Smooth muscle cell (in vitro differentiated cells): ENCODE measurements around the gene GMPPB. TPM values are rescaled to one million over a fixed set of nuclear protein-coding genes. Genes with fewer than 3 reads are reported as not detected.

ENCODE experiments used
- DNase-seq: peaks from one replicate; lab custom pipeline; 2025; ENCODE audit not compliant: unreplicated experiment; lab: John Stamatoyannopoulos, UW
- H2AFZ ChIP-seq: fragments of 200-600 bp; sonication (generic); 2 replicates; pipeline ENCODE4 v1.6.0; 2016; ENCODE audit warnings: antibody characterized with exemption, low read depth, mild to moderate bottlenecking
- H3F3A ChIP-seq: fragments of 200-600 bp; sonication (generic); 2 replicates; pipeline ENCODE4 v1.6.0; 2017; ENCODE audit warnings: antibody characterized with exemption, low read depth
- H3K27ac ChIP-seq: fragments of 200-600 bp; sonication (generic); 2 replicates; pipeline ENCODE4 v1.5.1; 2016; ENCODE audit warnings: low read depth, mild to moderate bottlenecking
- H3K27me3 ChIP-seq: fragments of 200-600 bp; sonication (generic); 2 replicates; pipeline ENCODE4 v1.6.1; 2016; ENCODE audit warnings: low read depth, mild to moderate bottlenecking
- H3K36me3 ChIP-seq: fragments of 200-600 bp; sonication (generic); 2 replicates; pipeline ENCODE4 v1.5.1; 2016; ENCODE audit warnings: low read depth
- H3K4me1 ChIP-seq: fragments of 200-600 bp; sonication (generic); 2 replicates; pipeline ENCODE4 v1.5.1; 2016; ENCODE audit warnings: low read depth
- H3K4me2 ChIP-seq: fragments of 200-600 bp; sonication (generic); 2 replicates; pipeline ENCODE4 v1.6.0; 2016; ENCODE audit warnings: mild to moderate bottlenecking
- H3K4me3 ChIP-seq: fragments of 200-600 bp; sonication (generic); 2 replicates; pipeline ENCODE4 v1.5.1; 2016; ENCODE audit warnings: mild to moderate bottlenecking
- H3K79me2 ChIP-seq: fragments of 200-600 bp; sonication (generic); 2 replicates; pipeline ENCODE4 v1.6.0; 2016; ENCODE audit warnings: low read depth, mild to moderate bottlenecking
- H3K9ac ChIP-seq: fragments of 200-600 bp; sonication (generic); 2 replicates; pipeline ENCODE4 v1.6.0; 2016; ENCODE audit warnings: low read depth
- H3K9me3 ChIP-seq: fragments of 200-600 bp; sonication (generic); replicated peaks from 2 replicates; pipeline ENCODE4 v1.5.1; 2016; ENCODE audit warnings: low read depth
- H4K20me1 ChIP-seq: fragments of 200-600 bp; sonication (generic); 2 replicates; pipeline ENCODE4 v1.6.0; 2016; ENCODE audit warnings: low read depth
- WGBS: methylation state at CpG from one replicate; pipeline ENCODE4 v1.1.7; 2016; ENCODE audit warnings: low lambda C conversion rate; 5-methylcytosine and 5-hydroxymethylcytosine counted together
- polyA plus RNA-seq: library from polyadenylated mRNA; unstranded; fragments of >200 nt; fragmentation: Nextera tagmentation; extraction: Ambion mirVana; gene quantifications from 2 replicates; pipeline ENCODE4 v1.2.1, GENCODE V29; 2016
- total RNA-seq: library from RNA; depleted of rRNA; stranded (reverse); fragments of >200 nt; gene quantifications from 2 replicates; pipeline ENCODE4 v1.2.3, GENCODE V29; 2014
- TF ChIP-seq, protein P1 (sequence below): fragments of 200-600 bp; sonication (generic); IDR thresholded peaks from 2 replicates; pipeline ENCODE4 v1.5.1; 2017; ENCODE audit warnings: borderline replicate concordance, mild to moderate bottlenecking, antibody characterized with exemption; ENCODE audit not compliant: insufficient read depth, poor library complexity, severe bottlenecking

The GMPPB gene
- total and polyA plus RNA-seq, 2 experiments from 2014 or later, result 21.3 to 68.3 TPM

DNA sequence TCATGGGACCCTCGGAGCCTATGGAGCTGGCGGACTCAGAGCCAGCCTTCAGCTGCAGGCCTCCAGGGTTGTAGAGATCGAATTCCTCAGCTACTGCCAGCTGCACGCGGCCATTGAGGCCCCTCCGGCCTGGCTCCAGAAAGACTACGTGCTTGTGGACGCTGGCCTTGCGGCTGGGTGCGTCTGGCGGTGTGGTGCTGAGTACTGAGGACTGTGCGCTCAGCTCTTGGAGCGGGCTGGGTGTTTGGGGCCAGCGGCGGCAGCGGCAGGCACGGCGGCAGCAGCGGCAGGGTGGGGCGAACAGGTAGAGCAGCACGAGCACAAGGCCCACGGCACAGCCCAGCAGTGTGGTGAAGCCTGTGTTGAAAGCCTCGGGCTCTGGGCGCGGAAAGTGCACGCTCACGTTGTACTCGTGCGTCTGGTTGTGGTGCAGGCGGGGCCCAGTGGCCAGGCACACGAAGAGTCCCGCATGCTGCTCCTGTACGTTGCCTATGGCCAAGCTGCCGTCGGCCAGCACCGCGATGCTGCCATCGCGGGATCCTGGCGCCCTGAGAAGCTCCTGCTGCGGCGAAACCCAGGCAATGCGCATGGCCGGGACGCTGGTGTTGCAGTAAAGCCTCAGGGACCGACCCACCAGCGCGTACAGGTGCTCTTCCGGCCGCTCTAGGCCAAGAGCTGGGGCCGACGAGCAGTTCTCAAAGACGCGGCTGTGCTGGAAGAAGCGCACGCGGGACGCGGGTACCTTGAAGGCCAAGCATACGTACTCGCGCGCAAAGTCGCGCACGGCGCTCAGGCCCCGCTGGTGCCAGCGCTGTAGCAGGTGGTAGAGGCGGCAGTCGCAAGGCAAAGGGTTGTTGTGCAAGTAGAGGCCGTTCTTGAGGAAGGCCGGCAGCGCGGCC, 5.5 kb downstream of the GMPPB start:
- Histone ChIP-seq H3K4me2 (peak overlapping the region; percentile 94), H3K36me3 (no peaks in the 10 kb centered on the region), H3K27me3 (no peaks in the 10 kb centered on the region), H2AFZ (no peak overlapping the region), H3K4me1 (peaks cover 12% of the 10 kb centered on the region), H3F3A (peaks cover 4% of the 10 kb centered on the region), H4K20me1 (peaks cover 16% of the 10 kb centered on the region), H3K79me2 (peaks cover 9% of the 10 kb centered on the region), H3K9me3 (no peaks in the 10 kb centered on the region), H3K4me3 (peak overlapping the region; percentile 64), H3K27ac (no peak overlapping the region), H3K9ac (no peak overlapping the region)
- WGBS, result 80% methylated on average over 75 of the region's 75 CpGs
- no peak for DNase-seq
- TF ChIP-seq, protein P1, sequence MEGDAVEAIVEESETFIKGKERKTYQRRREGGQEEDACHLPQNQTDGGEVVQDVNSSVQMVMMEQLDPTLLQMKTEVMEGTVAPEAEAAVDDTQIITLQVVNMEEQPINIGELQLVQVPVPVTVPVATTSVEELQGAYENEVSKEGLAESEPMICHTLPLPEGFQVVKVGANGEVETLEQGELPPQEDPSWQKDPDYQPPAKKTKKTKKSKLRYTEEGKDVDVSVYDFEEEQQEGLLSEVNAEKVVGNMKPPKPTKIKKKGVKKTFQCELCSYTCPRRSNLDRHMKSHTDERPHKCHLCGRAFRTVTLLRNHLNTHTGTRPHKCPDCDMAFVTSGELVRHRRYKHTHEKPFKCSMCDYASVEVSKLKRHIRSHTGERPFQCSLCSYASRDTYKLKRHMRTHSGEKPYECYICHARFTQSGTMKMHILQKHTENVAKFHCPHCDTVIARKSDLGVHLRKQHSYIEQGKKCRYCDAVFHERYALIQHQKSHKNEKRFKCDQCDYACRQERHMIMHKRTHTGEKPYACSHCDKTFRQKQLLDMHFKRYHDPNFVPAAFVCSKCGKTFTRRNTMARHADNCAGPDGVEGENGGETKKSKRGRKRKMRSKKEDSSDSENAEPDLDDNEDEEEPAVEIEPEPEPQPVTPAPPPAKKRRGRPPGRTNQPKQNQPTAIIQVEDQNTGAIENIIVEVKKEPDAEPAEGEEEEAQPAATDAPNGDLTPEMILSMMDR, result no peak

DNA sequence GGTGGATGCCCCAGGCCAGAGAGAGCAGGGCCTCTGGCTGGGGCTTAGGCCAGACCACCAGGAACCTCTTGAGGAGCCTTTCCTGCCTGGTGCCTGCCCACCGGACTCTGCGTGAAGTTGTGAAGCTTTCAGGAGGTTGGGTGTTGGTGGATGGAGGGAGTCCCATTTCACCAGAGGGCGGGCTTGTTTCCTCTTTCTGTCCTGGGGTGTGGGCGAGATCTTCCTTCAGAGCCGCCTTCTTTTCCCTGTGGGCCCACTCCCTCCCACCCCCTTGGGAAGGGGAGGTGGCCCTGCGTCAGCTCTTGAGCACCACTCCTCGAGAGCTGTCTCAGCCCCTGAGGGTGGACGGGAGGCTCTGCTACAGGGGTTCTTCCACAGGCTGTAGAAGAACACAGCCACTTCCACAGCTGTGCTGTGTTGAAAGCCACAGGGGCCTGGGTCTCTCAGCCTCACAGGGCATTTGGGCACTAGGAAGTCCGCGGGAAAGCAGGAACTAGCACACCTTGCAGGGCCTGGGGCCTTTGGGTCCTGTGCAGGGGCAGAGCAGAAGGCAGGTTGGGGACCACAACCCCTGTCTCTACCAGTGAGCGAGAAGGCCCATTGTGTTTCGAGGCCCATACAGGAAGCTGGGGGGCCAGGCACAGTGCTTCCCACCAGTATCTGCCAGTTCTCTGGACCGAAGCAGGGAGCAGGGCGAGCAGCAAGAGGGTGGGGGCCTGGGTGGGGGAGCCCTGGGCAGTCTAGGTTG, 6.4 kb downstream of the GMPPB start:
- TF ChIP-seq, protein P1, result no peak
- 97% methylated on average over 14 of the region's 14 CpGs for WGBS
- Histone ChIP-seq H3K27ac (no peak overlapping the region), H3K4me1 (peaks cover 6% of the 10 kb centered on the region), H3K36me3 (no peaks in the 10 kb centered on the region), H4K20me1 (peaks cover 16% of the 10 kb centered on the region), H3K4me2 (no peak overlapping the region), H3F3A (peaks cover 4% of the 10 kb centered on the region), H3K79me2 (peaks cover under 1% of the 10 kb centered on the region), H2AFZ (no peak overlapping the region), H3K27me3 (no peaks in the 10 kb centered on the region), H3K4me3 (no peak overlapping the region), H3K9ac (no peak overlapping the region), H3K9me3 (no peaks in the 10 kb centered on the region)
- no peak for DNase-seq

DNA sequence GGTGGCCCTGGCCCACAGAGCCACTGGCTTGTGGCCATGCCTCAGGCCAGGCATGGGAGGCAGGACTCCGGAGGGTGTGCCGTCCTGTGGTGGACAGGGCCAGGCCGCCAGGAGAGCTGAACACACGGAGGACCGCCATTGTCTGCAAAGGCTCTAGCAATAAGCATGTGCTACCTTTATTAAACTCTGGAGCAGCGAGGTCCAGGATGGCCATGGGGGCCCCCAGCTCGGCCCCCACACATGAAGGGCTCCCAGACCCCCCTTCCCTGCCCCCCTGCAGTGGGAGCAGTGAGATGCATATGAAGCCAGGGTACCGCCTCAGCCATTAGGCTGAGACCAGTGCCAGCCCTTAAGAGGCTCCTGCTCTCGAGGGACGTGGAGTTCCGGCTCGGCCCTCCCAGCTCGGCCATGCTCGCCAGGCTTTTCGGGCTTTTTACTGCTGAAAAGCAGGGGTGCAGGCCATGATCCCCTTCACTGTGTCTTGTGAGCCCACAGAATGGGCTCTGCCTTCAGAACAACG, 7.0 kb downstream of the GMPPB start:
- WGBS, result 97% methylated on average over 16 of the region's 16 CpGs
- TF ChIP-seq, protein P1, result no peak
- Histone ChIP-seq H3K4me2 (no peak overlapping the region), H3K4me3 (no peak overlapping the region), H3K27me3 (no peaks in the 10 kb centered on the region), H3K36me3 (no peaks in the 10 kb centered on the region), H4K20me1 (peaks cover 16% of the 10 kb centered on the region), H3K9ac (no peak overlapping the region), H3K79me2 (no peaks in the 10 kb centered on the region), H3K4me1 (peaks cover 6% of the 10 kb centered on the region), H3K27ac (no peak overlapping the region), H3K9me3 (no peaks in the 10 kb centered on the region), H3F3A (peaks cover 4% of the 10 kb centered on the region), H2AFZ (no peak overlapping the region)
- DNase-seq, result no peak
